ENCODE measurements around the gene FOLR2. TPM values are rescaled to one million over a fixed set of nuclear protein-coding genes. Genes with fewer than 3 reads are reported as not detected.

FOLR2 gene
- polyA plus RNA-seq, 1 of the 3 experiments (the other 2 are of a cell fraction): not detected

GRCh38 chr11:72220696-72221363, 4.2 kb downstream of the FOLR2 start:
- H3K9me2 ChIP-seq: no peaks in the 10 kb centered on the region
- no peak overlapping the region for H3K9ac ChIP-seq
- no peaks in the 10 kb centered on the region for H3F3A ChIP-seq (replicated peaks; ENCODE audit: insufficient read depth)
- H3K36me3 ChIP-seq (replicated peaks in 1 of 2; ENCODE audit: control insufficient read depth in 1 of 2, insufficient read depth in 2 of 2, low read length in 1 of 2): no peaks in the 10 kb centered on the region
- no peaks in the 10 kb centered on the region; the same call in 1 of the 2 replicates for H3K27me3 ChIP-seq (ENCODE audit: insufficient read depth)
- WGBS (ENCODE audit: low lambda C conversion rate): 83% methylated on average over 8 of the region's 10 CpGs
- no peak overlapping the region for H3K4me3 ChIP-seq (ENCODE audit: low read depth in 2 of 2, low read length in 1 of 2)
- ChIA-PET CTCF (interaction anchor here (1.0 to 1.4 kb wide), 2 partner anchors 77 to 213 kb away, joined by 3 to 7 read pairs; no protein-coding TSS in a partner anchor), POLR2A (interaction anchor here (1.9 kb wide), 1 partner anchor 195 kb away, joined by 5 read pairs; no protein-coding TSS in a partner anchor)
- H3K79me2 ChIP-seq (ENCODE audit: insufficient read depth): peaks cover 20% of the 10 kb centered on the region
- H2AFZ ChIP-seq (ENCODE audit: low read depth): no peak overlapping the region
- peaks cover 8% of the 10 kb centered on the region for H4K20me1 ChIP-seq (ENCODE audit: insufficient read depth)
- TF ChIP-seq ELF1 (IDR thresholded peaks at IDR 0.05) (no peak), SMC3 (IDR thresholded peaks at IDR 0.05; ENCODE audit: low read depth, low read length) (no peak), TAF1 (IDR thresholded peaks at IDR 0.05; ENCODE audit: borderline replicate concordance, low read depth, low read length) (no peak), FOXM1 (IDR thresholded peaks at IDR 0.05; ENCODE audit: low read depth) (no peak), RXRA (IDR thresholded peaks at IDR 0.05; ENCODE audit: borderline replicate concordance, low read depth) (no peak), ZBTB33 (IDR thresholded peaks at IDR 0.05; ENCODE audit: borderline replicate concordance, low read depth) (no peak), FOSL2 (IDR thresholded peaks at IDR 0.05; ENCODE audit: borderline replicate concordance, low read depth) (no peak), RCOR1 (IDR thresholded peaks at IDR 0.05; ENCODE audit: low read length) (no peak), POLR2AphosphoS5 (IDR thresholded peaks at IDR 0.05; ENCODE audit: low read depth, low read length) (no peak), EP300 (IDR thresholded peaks at IDR 0.05; ENCODE audit: borderline replicate concordance in 1 of 2, low read depth in 1 of 2, low read length in 1 of 2) (no peak), IRF3 (IDR thresholded peaks at IDR 0.05; ENCODE audit: low read depth, low read length) (no peak), MEF2A (IDR thresholded peaks at IDR 0.05; ENCODE audit: borderline replicate concordance, low read depth) (no peak), GATA2 (CRISPR knock-in tag; IDR thresholded peaks at IDR 0.05) (no peak), JUND (IDR thresholded peaks at IDR 0.05) (no peak)
- DNase-seq: no peak
- H3K27ac ChIP-seq (ENCODE audit: low read depth in 2 of 2, low read length in 1 of 2): no peak overlapping the region
- no peaks in the 10 kb centered on the region for H3K9me3 ChIP-seq
- peaks cover 3 to 11% of the 10 kb centered on the region in 2 experiments; a peak in 2 of 4 replicates for H3K4me1 ChIP-seq (ENCODE audit: control insufficient read depth in 1 of 2, insufficient read depth in 2 of 2, low read depth in 1 of 2, low read length in 1 of 2)
- no peak overlapping the region for H3K4me2 ChIP-seq

All from SK-N-SH (cell line).